ENCODE measurements around the gene AMY1C. TPM values are rescaled to one million over a fixed set of nuclear protein-coding genes. Genes with fewer than 3 reads are reported as not detected.
"Not testable (repeated sequence)": the region's sequence is repeated elsewhere in the genome, so short reads cannot be mapped to it uniquely, and the experiment has no call there.

AMY1C gene
- total RNA-seq, 1 experiment from 2014 or later, result not detected

- not testable (repeated sequence) for H2BK20ac ChIP-seq (ENCODE audit: low read depth, low read length, poor library complexity, severe bottlenecking); H3K4me1 Mint-ChIP-seq; H3K27ac Mint-ChIP-seq; H3K79me1 ChIP-seq (ENCODE audit: insufficient read depth, low read depth, low read length, poor library complexity, severe bottlenecking); H3K79me2 ChIP-seq (ENCODE audit: insufficient read depth, low read length); H2BK5ac ChIP-seq (ENCODE audit: insufficient read length, low read length); H3T11ph ChIP-seq (ENCODE audit: low read length); H3K4ac ChIP-seq (ENCODE audit: low read depth, low read length); H2BK120ac ChIP-seq (ENCODE audit: low read depth, low read length, poor library complexity, severe bottlenecking); H4K8ac ChIP-seq (replicated peaks; ENCODE audit: insufficient read length, low read depth, low read length); H3K4me1 ChIP-seq (ENCODE audit: insufficient read depth, low read length); H3K4me3 Mint-ChIP-seq; H3K9me3 ChIP-seq (ENCODE audit: control insufficient read depth, low read depth, low read length); H3K27me3 Mint-ChIP-seq (ENCODE audit: low read depth); H3K23me2 ChIP-seq (ENCODE audit: insufficient read length, low read depth, low read length, poor library complexity, severe bottlenecking); H3K14ac ChIP-seq (ENCODE audit: insufficient read depth, low read length); H2AK5ac ChIP-seq (ENCODE audit: insufficient read length, low read length); H3K23ac ChIP-seq (ENCODE audit: insufficient read length, low read depth, low read length); DNase-seq; H4K5ac ChIP-seq (ENCODE audit: insufficient read length, low read depth, low read length); H3K27me3 ChIP-seq (ENCODE audit: insufficient read depth, low read length); H3K56ac ChIP-seq (ENCODE audit: insufficient read length, low read depth, low read length); H3K4me2 ChIP-seq (ENCODE audit: insufficient read depth, insufficient read length, low read length); H3K9ac ChIP-seq (ENCODE audit: extremely low read depth, insufficient read length, low read length); H3K36me3 Mint-ChIP-seq (ENCODE audit: insufficient read depth in 1 of 3, low read depth in 3 of 3); H2BK15ac ChIP-seq (ENCODE audit: low read depth, low read length); H2AFZ ChIP-seq (ENCODE audit: low read length); H4K20me1 ChIP-seq (ENCODE audit: control insufficient read depth, insufficient read depth, insufficient read length); H4K91ac ChIP-seq (ENCODE audit: insufficient read length, low read depth, low read length); H2BK12ac ChIP-seq (ENCODE audit: insufficient read length, low read depth, low read length); H3K27ac ChIP-seq (ENCODE audit: insufficient read length, low read depth, low read length); H3K9me3 Mint-ChIP-seq; H3K18ac ChIP-seq (ENCODE audit: insufficient read length, low read depth, low read length)
- no CpG with 5 or more reads among the region's 4 CpGs for WGBS (ENCODE audit: extremely low coverage, insufficient read length, low lambda C conversion rate)
Measured at GRCh38 chr1:103745040-103745439, 4.7 kb upstream of the AMY1C start.

- not testable (repeated sequence) for H2BK20ac ChIP-seq (ENCODE audit: low read depth, low read length, poor library complexity, severe bottlenecking); H3K14ac ChIP-seq (ENCODE audit: insufficient read depth, low read length); H3K36me3 Mint-ChIP-seq (ENCODE audit: insufficient read depth in 1 of 3, low read depth in 3 of 3); H3K27ac ChIP-seq (ENCODE audit: insufficient read length, low read depth, low read length); H2BK15ac ChIP-seq (ENCODE audit: low read depth, low read length); H3K4me1 ChIP-seq (ENCODE audit: insufficient read depth, low read length); H3K79me1 ChIP-seq (ENCODE audit: insufficient read depth, low read depth, low read length, poor library complexity, severe bottlenecking); H2BK120ac ChIP-seq (ENCODE audit: low read depth, low read length, poor library complexity, severe bottlenecking); H4K8ac ChIP-seq (replicated peaks; ENCODE audit: insufficient read length, low read depth, low read length); H3K4me3 Mint-ChIP-seq; H4K20me1 ChIP-seq (ENCODE audit: control insufficient read depth, insufficient read depth, insufficient read length); H3K27me3 ChIP-seq (ENCODE audit: insufficient read depth, low read length); H2AFZ ChIP-seq (ENCODE audit: low read length); DNase-seq; H3K9me3 Mint-ChIP-seq; H3K18ac ChIP-seq (ENCODE audit: insufficient read length, low read depth, low read length); H3K4me2 ChIP-seq (ENCODE audit: insufficient read depth, insufficient read length, low read length); H3K9ac ChIP-seq (ENCODE audit: extremely low read depth, insufficient read length, low read length); H3T11ph ChIP-seq (ENCODE audit: low read length); H3K23me2 ChIP-seq (ENCODE audit: insufficient read length, low read depth, low read length, poor library complexity, severe bottlenecking); H3K4ac ChIP-seq (ENCODE audit: low read depth, low read length); H3K9me3 ChIP-seq (ENCODE audit: control insufficient read depth, low read depth, low read length); H3K27me3 Mint-ChIP-seq (ENCODE audit: low read depth); H4K5ac ChIP-seq (ENCODE audit: insufficient read length, low read depth, low read length); H2AK5ac ChIP-seq (ENCODE audit: insufficient read length, low read length); H4K91ac ChIP-seq (ENCODE audit: insufficient read length, low read depth, low read length); H2BK5ac ChIP-seq (ENCODE audit: insufficient read length, low read length); H3K4me1 Mint-ChIP-seq; H3K23ac ChIP-seq (ENCODE audit: insufficient read length, low read depth, low read length); H3K27ac Mint-ChIP-seq; H3K79me2 ChIP-seq (ENCODE audit: insufficient read depth, low read length); H3K56ac ChIP-seq (ENCODE audit: insufficient read length, low read depth, low read length); H2BK12ac ChIP-seq (ENCODE audit: insufficient read length, low read depth, low read length)
- no CpG with 5 or more reads among the region's 6 CpGs for WGBS (ENCODE audit: extremely low coverage, insufficient read length, low lambda C conversion rate)
Measured at GRCh38 chr1:103748273-103748672, 1.4 kb upstream of the AMY1C start.

All from H9 (cell line).